HG02840 (cell line): Measurements from ENCODE around the gene SH3BP1.

Experiments
- ATAC-seq: cut with Tn5 transposase; IDR thresholded peaks from one replicate; pipeline ENCODE4 v1.9.1; 2021; ENCODE audit warnings: mild to moderate bottlenecking, moderate library complexity, moderate number of reproducible peaks; ENCODE audit not compliant: unreplicated experiment, low FRiP score

Gene SH3BP1

GRCh38 chr22:37632174-37633088, 7.0 kb upstream of the SH3BP1 start:
- peak; percentile 11 for ATAC-seq

GRCh38 chr22:37633089-37633624, 6.3 kb upstream of the SH3BP1 start:
- peak; percentile 54 for ATAC-seq

GRCh38 chr22:37633625-37634416, 5.6 kb upstream of the SH3BP1 start:
- peak; percentile 48 for ATAC-seq

GRCh38 chr22:37634417-37634924, 5.0 kb upstream of the SH3BP1 start:
- no peak for ATAC-seq

GRCh38 chr22:37635157-37635556, 4.3 kb upstream of the SH3BP1 start:
- ATAC-seq: no peak

GRCh38 chr22:37636186-37636948, 3.1 kb upstream of the SH3BP1 start:
- no peak for ATAC-seq

- ATAC-seq: no peak
These were observed 2.6 kb upstream of the SH3BP1 start for GRCh38 chr22:37636949-37637273.

GRCh38 chr22:37638391-37639069, 939 bp upstream of the SH3BP1 start:
- ATAC-seq: no peak

- ATAC-seq: no peak
These were observed 512 bp downstream of the SH3BP1 start for GRCh38 chr22:37639771-37640590.

- ATAC-seq: no peak
These were observed 1.4 kb downstream of the SH3BP1 start for GRCh38 chr22:37640591-37641560.

GRCh38 chr22:37641561-37641949, 2.1 kb downstream of the SH3BP1 start:
- no peak for ATAC-seq

- no peak for ATAC-seq
These were observed 3.9 kb downstream of the SH3BP1 start for GRCh38 chr22:37643225-37643847.

- no peak for ATAC-seq
These were observed 7.8 kb downstream of the SH3BP1 start for GRCh38 chr22:37647317-37647716.

GRCh38 chr22:37647928-37648327, 8.5 kb downstream of the SH3BP1 start:
- ATAC-seq: no peak

GRCh38 chr22:37650463-37651136, 11.1 kb downstream of the SH3BP1 start:
- ATAC-seq: no peak

GRCh38 chr22:37654563-37655251, 15.2 kb downstream of the SH3BP1 start:
- no peak for ATAC-seq

GRCh38 chr22:37655252-37655563, 15.7 kb downstream of the SH3BP1 start:
- no peak for ATAC-seq
